ENCODE results near the gene RGL1.

RGL1 gene

DNA sequence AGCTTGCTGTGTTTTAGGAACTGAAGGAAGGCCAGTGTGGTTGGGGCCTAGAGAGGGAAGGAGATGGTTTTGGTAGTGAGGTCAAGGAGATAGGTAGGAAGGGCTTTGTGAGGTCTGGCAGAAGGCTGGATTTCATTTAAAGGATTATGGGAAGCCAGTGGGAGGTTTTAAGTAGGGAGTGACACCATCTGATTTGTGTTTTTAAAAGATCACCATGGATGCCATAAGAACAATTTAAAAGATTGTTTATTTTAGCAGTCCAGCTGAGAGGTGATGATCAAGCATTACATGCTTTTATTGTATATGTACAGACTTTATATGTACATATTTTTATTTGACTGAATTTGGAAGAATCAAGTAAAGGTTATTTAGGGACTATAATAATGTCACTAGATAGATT lies 26.4 kb downstream of the RGL1 start:
- Histone ChIP-seq H3F3A (ENCODE audit: insufficient read depth, low read length) (no peaks in the 10 kb centered on the region), H3K4me2 (ENCODE audit: low read length) (no peak overlapping the region), H3K9me2 (ENCODE audit: low read depth, low read length) (no peaks in the 10 kb centered on the region), H3K4me3 (ENCODE audit: low read depth, low read length, poor library complexity, severe bottlenecking) (no peak overlapping the region), H4K20me1 (ENCODE audit: insufficient read depth, low read length) (no peaks in the 10 kb centered on the region), H3K4me1 (ENCODE audit: insufficient read depth, low read length, severe bottlenecking) (no peaks in the 10 kb centered on the region), H3K27ac (ENCODE audit: low read depth, low read length, poor library complexity, severe bottlenecking) (no peak overlapping the region), H3K9ac (ENCODE audit: low read length) (no peak overlapping the region), H3K36me3 (ENCODE audit: insufficient read depth, low read length) (no peaks in the 10 kb centered on the region), H2AFZ (ENCODE audit: low read length) (no peak overlapping the region), H3K27me3 (ENCODE audit: insufficient read depth, low read length) (no peaks in the 10 kb centered on the region), H3K79me2 (ENCODE audit: insufficient read depth, low read length) (no peaks in the 10 kb centered on the region), H3K9me3 (ENCODE audit: low read length) (no peaks in the 10 kb centered on the region)
- TF ChIP-seq EZH2 (IDR thresholded peaks at IDR 0.05; ENCODE audit: borderline replicate concordance, low read length): no peak
- no peak for TF ChIP-seq CTCF (IDR thresholded peaks at IDR 0.05; ENCODE audit: low read length)

DNA sequence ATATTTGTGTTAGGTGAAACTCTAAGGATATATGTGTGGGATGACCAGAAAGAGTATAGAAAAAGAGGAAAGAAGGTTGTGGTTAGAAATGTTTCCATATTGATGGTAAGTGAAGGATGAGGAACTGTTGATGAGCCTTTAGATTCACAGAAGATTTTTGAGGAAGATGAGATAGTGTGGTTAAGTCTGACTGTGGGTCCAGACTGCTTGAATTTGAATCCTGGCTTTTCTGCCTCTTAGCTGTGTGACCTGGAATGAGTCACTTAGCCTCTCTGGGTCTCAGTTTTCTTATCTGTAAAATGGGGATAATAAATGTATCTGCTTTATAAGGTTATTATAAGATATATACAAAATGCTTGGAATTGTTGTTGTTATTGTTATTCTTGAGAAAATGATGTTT lies 27.5 kb downstream of the RGL1 start:
- Histone ChIP-seq H3K27me3 (ENCODE audit: insufficient read depth, low read length) (no peaks in the 10 kb centered on the region), H3F3A (ENCODE audit: insufficient read depth, low read length) (no peaks in the 10 kb centered on the region), H3K9ac (ENCODE audit: low read length) (no peak overlapping the region), H4K20me1 (ENCODE audit: insufficient read depth, low read length) (no peaks in the 10 kb centered on the region), H3K4me2 (ENCODE audit: low read length) (no peak overlapping the region), H3K9me2 (ENCODE audit: low read depth, low read length) (no peaks in the 10 kb centered on the region), H3K27ac (ENCODE audit: low read depth, low read length, poor library complexity, severe bottlenecking) (no peak overlapping the region), H3K9me3 (ENCODE audit: low read length) (no peaks in the 10 kb centered on the region), H2AFZ (ENCODE audit: low read length) (no peak overlapping the region), H3K4me3 (ENCODE audit: low read depth, low read length, poor library complexity, severe bottlenecking) (no peak overlapping the region), H3K4me1 (ENCODE audit: insufficient read depth, low read length, severe bottlenecking) (no peaks in the 10 kb centered on the region), H3K36me3 (ENCODE audit: insufficient read depth, low read length) (no peaks in the 10 kb centered on the region), H3K79me2 (ENCODE audit: insufficient read depth, low read length) (no peaks in the 10 kb centered on the region)
- TF ChIP-seq CTCF (IDR thresholded peaks at IDR 0.05; ENCODE audit: low read length) (no peak), EZH2 (IDR thresholded peaks at IDR 0.05; ENCODE audit: borderline replicate concordance, low read length) (no peak)

DNA sequence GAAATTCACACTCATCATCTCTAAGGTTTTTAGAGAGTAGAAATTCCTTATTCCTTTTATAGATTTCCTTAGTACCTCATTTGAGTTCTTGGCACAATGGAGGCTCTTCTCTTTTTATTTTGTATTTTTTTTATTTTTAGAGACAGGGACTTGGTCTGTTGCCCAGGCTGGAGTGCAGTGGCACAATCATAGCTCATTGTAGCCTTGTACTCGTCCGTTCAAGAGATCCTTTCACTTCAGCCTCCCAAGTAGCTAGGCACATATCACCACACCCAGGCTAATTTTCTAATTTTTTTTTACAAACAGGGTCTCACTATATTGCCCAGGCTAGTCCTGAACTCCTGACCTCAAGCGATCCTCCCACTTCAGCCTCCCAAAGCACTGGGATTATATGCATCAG lies 29.6 kb downstream of the RGL1 start:
- TF ChIP-seq CTCF (IDR thresholded peaks at IDR 0.05; ENCODE audit: low read length) (no peak), EZH2 (IDR thresholded peaks at IDR 0.05; ENCODE audit: borderline replicate concordance, low read length) (no peak)
- no peak overlapping the region for H3K9ac ChIP-seq (ENCODE audit: low read length)
- H3K4me2 ChIP-seq (ENCODE audit: low read length): no peak overlapping the region
- H3K27ac ChIP-seq (ENCODE audit: low read depth, low read length, poor library complexity, severe bottlenecking): no peak overlapping the region
- no peaks in the 10 kb centered on the region for H4K20me1 ChIP-seq (ENCODE audit: insufficient read depth, low read length)
- no peaks in the 10 kb centered on the region for H3K36me3 ChIP-seq (ENCODE audit: insufficient read depth, low read length)
- no peaks in the 10 kb centered on the region for H3K27me3 ChIP-seq (ENCODE audit: insufficient read depth, low read length)
- H3K9me3 ChIP-seq (ENCODE audit: low read length): no peaks in the 10 kb centered on the region
- no peak overlapping the region for H3K4me3 ChIP-seq (ENCODE audit: low read depth, low read length, poor library complexity, severe bottlenecking)
- H3F3A ChIP-seq (ENCODE audit: insufficient read depth, low read length): no peaks in the 10 kb centered on the region
- H3K9me2 ChIP-seq (ENCODE audit: low read depth, low read length): no peaks in the 10 kb centered on the region
- no peaks in the 10 kb centered on the region for H3K79me2 ChIP-seq (ENCODE audit: insufficient read depth, low read length)
- no peak overlapping the region for H2AFZ ChIP-seq (ENCODE audit: low read length)
- no peaks in the 10 kb centered on the region for H3K4me1 ChIP-seq (ENCODE audit: insufficient read depth, low read length, severe bottlenecking)
